Measurements from ENCODE around the gene SLC45A1.

DNA sequence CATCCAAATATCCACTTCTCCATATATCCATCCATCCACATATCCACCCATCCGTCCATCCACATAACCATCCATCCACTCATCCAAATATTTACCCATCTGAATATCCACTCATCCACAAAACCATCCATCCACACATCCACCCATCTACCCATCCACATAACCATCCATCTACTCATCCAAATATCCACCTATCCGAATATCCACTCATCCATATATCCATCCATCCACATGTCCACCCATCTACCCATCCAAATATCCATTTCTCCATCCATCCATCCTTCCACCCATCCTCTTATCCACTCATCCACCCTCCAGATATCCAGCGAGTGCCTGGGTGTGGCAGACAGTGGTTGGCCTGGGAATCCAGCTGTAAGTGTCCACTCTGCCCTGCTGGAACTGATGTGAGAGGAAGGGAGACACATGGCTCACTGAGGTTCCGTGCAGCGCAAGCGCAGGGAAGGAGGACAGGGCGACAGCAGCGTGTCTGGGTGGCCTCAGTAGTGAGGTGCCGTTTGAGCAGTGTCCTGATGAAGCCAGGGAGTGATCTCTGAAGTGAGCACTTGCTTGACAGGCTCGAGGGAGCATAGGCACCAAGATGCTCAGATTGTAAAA lies 27.1 kb downstream of the SLC45A1 start:
- TF ChIP-seq, protein P1, sequence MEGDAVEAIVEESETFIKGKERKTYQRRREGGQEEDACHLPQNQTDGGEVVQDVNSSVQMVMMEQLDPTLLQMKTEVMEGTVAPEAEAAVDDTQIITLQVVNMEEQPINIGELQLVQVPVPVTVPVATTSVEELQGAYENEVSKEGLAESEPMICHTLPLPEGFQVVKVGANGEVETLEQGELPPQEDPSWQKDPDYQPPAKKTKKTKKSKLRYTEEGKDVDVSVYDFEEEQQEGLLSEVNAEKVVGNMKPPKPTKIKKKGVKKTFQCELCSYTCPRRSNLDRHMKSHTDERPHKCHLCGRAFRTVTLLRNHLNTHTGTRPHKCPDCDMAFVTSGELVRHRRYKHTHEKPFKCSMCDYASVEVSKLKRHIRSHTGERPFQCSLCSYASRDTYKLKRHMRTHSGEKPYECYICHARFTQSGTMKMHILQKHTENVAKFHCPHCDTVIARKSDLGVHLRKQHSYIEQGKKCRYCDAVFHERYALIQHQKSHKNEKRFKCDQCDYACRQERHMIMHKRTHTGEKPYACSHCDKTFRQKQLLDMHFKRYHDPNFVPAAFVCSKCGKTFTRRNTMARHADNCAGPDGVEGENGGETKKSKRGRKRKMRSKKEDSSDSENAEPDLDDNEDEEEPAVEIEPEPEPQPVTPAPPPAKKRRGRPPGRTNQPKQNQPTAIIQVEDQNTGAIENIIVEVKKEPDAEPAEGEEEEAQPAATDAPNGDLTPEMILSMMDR (IDR thresholded peaks at IDR 0.05): no peak
- TF ChIP-seq POLR2A (IDR thresholded peaks at IDR 0.05): no peak
- no peak for TF ChIP-seq EP300 (IDR thresholded peaks at IDR 0.05)
